ENCODE data around the gene IKBKE.

DNA sequence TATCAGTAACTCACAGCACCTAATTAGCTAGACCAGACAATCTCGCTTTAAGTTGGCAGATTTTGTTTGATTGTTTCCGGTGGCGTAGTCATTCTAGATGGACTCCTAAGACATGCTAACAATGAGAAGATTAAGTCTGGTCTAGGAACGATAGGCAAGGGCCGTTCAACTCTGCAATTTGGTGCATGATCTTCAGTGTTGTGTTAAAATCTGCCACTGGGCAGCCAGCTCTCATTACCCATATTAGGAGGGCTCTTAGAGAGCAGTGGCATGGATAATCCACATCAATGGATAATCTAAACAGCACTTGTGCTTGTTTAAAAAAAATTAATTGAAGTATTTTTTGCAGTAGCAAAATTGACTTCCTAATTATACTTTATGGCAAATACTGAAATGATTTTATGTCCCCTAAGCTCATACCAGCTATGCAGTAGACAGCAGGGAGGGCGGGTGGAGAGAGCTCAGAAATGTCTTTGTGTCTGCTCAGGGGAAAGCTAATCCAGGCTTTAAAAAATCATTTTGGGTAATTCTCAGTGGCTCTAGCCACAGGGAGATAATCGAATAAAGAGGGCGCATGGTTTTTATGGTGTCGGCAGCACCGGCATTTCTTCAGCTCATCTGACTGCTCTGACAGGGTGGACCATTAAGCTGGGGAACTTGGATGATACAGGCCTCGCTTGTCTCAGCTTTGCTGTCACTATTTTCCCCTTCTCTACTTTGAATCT is 48.5 kb upstream of the IKBKE start:
- TF ChIP-seq TAF1 (IDR thresholded peaks at IDR 0.05; ENCODE audit: borderline replicate concordance, low read depth, low read length) (no peak), POLR2A (IDR thresholded peaks at IDR 0.05; ENCODE audit: low read depth, low read length) (no peak)
